Osteocyte (in vitro differentiated cells): ENCODE measurements around the gene ABLIM1. TPM values are rescaled to one million over a fixed set of nuclear protein-coding genes. Genes with fewer than 3 reads are reported as not detected.

Experiments
- DNase-seq: peaks from one replicate; pipeline ENCODE4 v3.0.0; 2021; ENCODE audit warnings: mixed read lengths; ENCODE audit not compliant: unreplicated experiment; ENCODE audit errors: extremely low spot score
- H3K27ac Mint-ChIP-seq: one replicate; pipeline ENCODE4 v1.8.0; 2021; ENCODE audit warnings: mild to moderate bottlenecking, mixed read lengths; ENCODE audit not compliant: unreplicated experiment
- H3K27me3 Mint-ChIP-seq: one replicate; pipeline ENCODE4 v1.8.0; 2021; ENCODE audit warnings: mixed read lengths; ENCODE audit not compliant: unreplicated experiment
- H3K36me3 Mint-ChIP-seq: one replicate; pipeline ENCODE4 v1.8.0; 2021; ENCODE audit warnings: mixed read lengths; ENCODE audit not compliant: unreplicated experiment
- H3K4me1 Mint-ChIP-seq: one replicate; pipeline ENCODE4 v1.8.0; 2021; ENCODE audit warnings: mixed read lengths; ENCODE audit not compliant: unreplicated experiment
- H3K4me3 Mint-ChIP-seq: one replicate; pipeline ENCODE4 v1.8.0; 2021; ENCODE audit warnings: mild to moderate bottlenecking, moderate library complexity, mixed read lengths; ENCODE audit not compliant: unreplicated experiment
- H3K9me3 Mint-ChIP-seq: one replicate; pipeline ENCODE4 v1.8.0; 2021; ENCODE audit warnings: mixed read lengths; ENCODE audit not compliant: unreplicated experiment
- CTCF ChIP-seq: fragments of 200-600 bp; sonication (generic); IDR thresholded peaks from 2 replicates; pipeline ENCODE4 v1.5.0; 2021; ENCODE audit warnings: antibody characterized with exemption, mild to moderate bottlenecking, moderate library complexity
- total RNA-seq: library from RNA; stranded (reverse); gene quantifications from 2 replicates; pipeline ENCODE4 v1.2.1, GENCODE V29; 2021

ABLIM1 gene
- total RNA-seq, 1 donor from 2014 or later, result 39.0 TPM

- peaks cover 7% of the 10 kb centered on the region for H3K9me3 Mint-ChIP-seq
- H3K27me3 Mint-ChIP-seq, result no peaks in the 10 kb centered on the region
- no peak overlapping the region for H3K27ac Mint-ChIP-seq
- TF ChIP-seq CTCF, result no peak
- DNase-seq, result no peak
- no peak overlapping the region for H3K4me3 Mint-ChIP-seq
- H3K4me1 Mint-ChIP-seq, result no peaks in the 10 kb centered on the region
- peaks cover 15% of the 10 kb centered on the region for H3K36me3 Mint-ChIP-seq
These were observed 100.2 kb downstream of the ABLIM1 start for GRCh38 chr10:114557854-114558253.

- H3K9me3 Mint-ChIP-seq, result peaks cover 7% of the 10 kb centered on the region
- peaks cover 15% of the 10 kb centered on the region for H3K36me3 Mint-ChIP-seq
- no peak for TF ChIP-seq CTCF
- no peak overlapping the region for H3K4me3 Mint-ChIP-seq
- DNase-seq, result no peak
- H3K27me3 Mint-ChIP-seq, result no peaks in the 10 kb centered on the region
- no peak overlapping the region for H3K27ac Mint-ChIP-seq
- H3K4me1 Mint-ChIP-seq, result no peaks in the 10 kb centered on the region
These were observed 101.6 kb downstream of the ABLIM1 start for GRCh38 chr10:114556236-114557122.

- Mint-ChIP-seq H3K27me3 (no peaks in the 10 kb centered on the region), H3K9me3 (peaks cover 7% of the 10 kb centered on the region)
- TF ChIP-seq CTCF, result no peak
These were observed 104.6 kb downstream of the ABLIM1 start for GRCh38 chr10:114553436-114553835.

GRCh38 chr10:114552050-114552449 lies 106.0 kb downstream of the ABLIM1 start:
- Mint-ChIP-seq H3K27ac (no peak overlapping the region), H3K4me3 (no peak overlapping the region), H3K4me1 (peaks cover 2% of the 10 kb centered on the region), H3K9me3 (no peaks in the 10 kb centered on the region), H3K36me3 (peaks cover 10% of the 10 kb centered on the region), H3K27me3 (no peaks in the 10 kb centered on the region)
- no peak for DNase-seq
- TF ChIP-seq CTCF, result no peak

More at GRCh38 chr10:114553436-114553835, 104.6 kb downstream of the ABLIM1 start:
- no peak overlapping the region for H3K4me3 Mint-ChIP-seq
- no peak overlapping the region for H3K27ac Mint-ChIP-seq
- H3K4me1 Mint-ChIP-seq, result peaks cover 2% of the 10 kb centered on the region
- DNase-seq, result no peak
- peaks cover 15% of the 10 kb centered on the region for H3K36me3 Mint-ChIP-seq

GRCh38 chr10:114551636-114551972 lies 106.5 kb downstream of the ABLIM1 start:
- H3K4me3 Mint-ChIP-seq, result no peak overlapping the region
- H3K4me1 Mint-ChIP-seq, result peaks cover 2% of the 10 kb centered on the region
- no peaks in the 10 kb centered on the region for H3K27me3 Mint-ChIP-seq
- H3K27ac Mint-ChIP-seq, result no peak overlapping the region
- H3K36me3 Mint-ChIP-seq, result peaks cover 7% of the 10 kb centered on the region
- no peak for DNase-seq
- no peak for TF ChIP-seq CTCF
- H3K9me3 Mint-ChIP-seq, result no peaks in the 10 kb centered on the region
